ENCODE data around the gene NLRP1.
A peak's percentile ranks its signal among the peaks of the same experiment; 100 is the strongest.

Gene NLRP1

GRCh38 chr17:5584383-5585286, at the start of gene NLRP1:
TSS of gene NLRP1 (minus strand) at chr17:5584509. CDS start at chr17:5583957, 552 bp downstream.
- no peak for DNase-seq

DNA sequence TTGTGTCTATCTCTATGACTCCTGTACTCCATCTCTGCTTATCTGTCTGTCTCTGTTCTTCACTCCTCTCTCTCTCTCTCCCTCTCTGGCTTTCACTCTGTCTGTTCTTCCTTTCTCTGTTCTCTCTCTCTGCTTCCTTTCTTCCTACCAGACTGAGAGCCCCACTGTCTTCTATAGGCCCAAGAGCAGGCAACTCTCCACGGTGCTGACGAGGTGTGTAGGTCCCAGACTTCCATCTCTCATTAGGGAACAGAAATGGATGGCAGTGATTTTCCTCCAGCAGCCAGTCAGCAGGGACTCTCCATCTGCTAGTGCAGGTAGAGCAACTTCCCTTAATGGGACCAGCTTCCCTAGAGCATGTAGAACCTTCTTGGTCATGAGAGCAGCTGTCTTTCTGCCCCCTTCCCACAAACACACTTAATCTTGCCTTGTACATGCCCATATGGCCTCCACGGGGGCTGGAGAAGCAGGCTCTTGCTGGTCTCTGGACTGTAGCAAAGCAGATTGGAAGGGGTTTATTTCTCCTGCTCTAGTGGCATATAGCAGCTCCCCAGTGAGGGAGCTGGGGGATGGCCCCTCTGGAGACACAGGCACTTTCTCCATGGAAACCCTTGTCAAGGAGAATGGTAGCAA, 47.8 kb upstream of the NLRP1 start:
- DNase-seq = no peak

DNA sequence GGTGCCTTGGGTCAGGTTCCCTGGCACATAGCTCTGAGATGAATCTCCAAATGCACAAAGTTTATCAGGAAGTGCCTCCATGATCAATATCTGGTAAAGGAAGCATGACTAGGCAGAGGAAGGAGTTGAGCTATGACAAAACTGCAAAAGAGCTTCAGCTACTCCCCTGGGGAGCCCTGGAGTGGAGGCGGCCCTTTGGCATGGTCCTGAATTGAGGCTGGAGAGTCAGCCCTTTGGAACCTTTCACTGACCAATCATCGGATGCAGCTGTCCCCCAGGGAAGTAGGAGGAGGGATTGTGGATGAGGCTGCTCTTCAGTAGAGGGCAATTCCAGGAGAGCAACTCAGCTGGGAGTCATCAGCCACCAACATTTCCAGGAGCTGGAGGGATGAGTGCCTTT, 46.1 kb upstream of the NLRP1 start:
- no peak for DNase-seq

DNA sequence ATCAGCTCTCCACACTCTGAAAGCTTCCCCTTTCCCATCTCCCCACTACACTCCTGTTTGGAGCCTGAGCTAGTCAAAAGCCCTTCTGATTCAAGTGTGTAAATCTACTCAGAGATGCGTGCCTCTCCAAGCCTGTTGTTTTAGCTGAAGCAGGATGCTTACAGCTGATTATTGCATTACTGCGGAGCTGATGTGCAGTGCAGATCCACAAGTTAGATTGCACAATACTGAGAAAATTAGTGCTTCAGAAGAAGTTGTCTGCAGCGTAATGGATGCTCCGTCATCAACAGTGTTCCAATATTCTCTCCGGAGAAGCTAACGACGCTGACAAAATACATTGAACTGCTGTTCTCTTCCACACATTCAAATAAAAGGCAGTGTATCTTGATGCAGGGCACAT, 44.8 kb upstream of the NLRP1 start:
- no peak for DNase-seq

DNA sequence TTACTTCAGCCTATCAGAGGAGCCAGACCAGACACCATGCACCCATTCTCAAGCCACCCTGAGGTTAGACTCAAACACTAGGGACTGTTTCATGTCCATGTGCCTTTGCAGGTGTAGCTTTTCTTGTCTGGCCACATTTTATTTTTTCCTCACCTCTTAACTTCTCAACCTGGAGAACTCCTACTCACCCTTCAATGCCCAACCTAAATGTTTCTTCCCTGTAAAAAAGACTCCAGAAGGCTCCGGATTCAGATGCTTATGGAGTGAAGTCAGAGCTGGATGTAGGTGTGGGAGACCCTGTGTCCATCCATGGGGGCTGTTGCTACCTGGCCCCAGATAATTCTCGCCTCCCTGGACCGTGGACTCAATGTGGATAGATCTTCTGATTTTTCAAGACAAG, 44.0 kb upstream of the NLRP1 start:
- no peak for DNase-seq

- no peak for DNase-seq
Measured at GRCh38 chr17:5624211-5624610, 39.9 kb upstream of the NLRP1 start.

GRCh38 chr17:5621729-5622128, 37.4 kb upstream of the NLRP1 start:
- DNase-seq = no peak

- no peak for DNase-seq
Measured at GRCh38 chr17:5621026-5621425, 36.7 kb upstream of the NLRP1 start.

DNA sequence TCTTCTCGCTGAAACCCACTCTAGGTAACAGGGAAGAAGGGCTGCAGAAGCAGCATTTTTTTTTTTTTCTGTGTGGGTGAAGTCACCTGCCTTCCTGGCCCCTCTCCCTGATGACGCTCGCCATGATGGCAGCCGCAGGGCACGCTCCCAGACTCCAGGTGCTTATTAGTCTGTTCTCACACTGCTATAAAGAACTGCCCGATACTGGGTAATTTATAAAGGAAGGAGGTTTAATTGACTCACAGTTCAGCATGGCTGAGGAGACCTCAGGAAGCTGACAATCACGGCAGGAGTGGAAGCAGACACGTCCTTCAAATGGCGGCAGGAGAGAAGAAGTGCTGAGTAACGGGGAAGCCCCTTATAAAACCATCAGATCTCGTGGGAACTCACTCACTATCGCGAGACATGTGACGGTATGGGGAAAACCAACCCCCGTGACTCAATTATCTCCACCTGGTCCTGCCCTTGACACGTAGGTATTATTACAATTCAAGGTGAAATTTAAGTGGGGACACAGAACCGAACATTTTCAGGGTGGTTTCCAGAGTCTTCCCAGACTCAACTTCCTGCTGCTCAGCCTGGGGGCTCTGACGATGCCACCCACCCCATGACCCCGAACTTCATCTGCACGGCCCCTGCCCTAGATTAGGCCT, 34.9 kb upstream of the NLRP1 start:
- no peak for DNase-seq

- DNase-seq = no peak
Measured at GRCh38 chr17:5618476-5618875, 34.2 kb upstream of the NLRP1 start.

- DNase-seq = no peak
Measured at GRCh38 chr17:5615476-5615875, 31.2 kb upstream of the NLRP1 start.

DNA sequence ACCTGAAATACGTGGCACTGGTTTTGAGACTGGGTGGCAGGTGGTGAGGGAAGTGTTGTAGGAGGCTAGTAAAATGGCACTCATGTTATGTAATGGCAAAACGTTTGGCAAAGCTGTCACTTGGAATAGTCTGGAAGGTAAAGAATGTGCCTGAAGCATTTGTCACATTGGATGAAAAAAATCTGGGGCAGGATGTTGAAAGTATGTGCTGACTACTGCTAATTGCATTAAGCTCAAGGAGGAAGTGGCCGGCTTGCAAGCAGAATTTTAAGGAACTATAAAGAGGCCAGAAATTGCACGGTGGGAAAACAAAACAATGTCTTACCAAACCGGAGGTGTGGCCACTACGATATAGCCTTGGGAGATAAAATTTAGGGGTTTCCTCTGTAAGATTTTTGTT, 26.6 kb upstream of the NLRP1 start:
- DNase-seq = no peak

GRCh38 chr17:5608399-5609112, 24.2 kb upstream of the NLRP1 start:
- DNase-seq = no peak

DNA sequence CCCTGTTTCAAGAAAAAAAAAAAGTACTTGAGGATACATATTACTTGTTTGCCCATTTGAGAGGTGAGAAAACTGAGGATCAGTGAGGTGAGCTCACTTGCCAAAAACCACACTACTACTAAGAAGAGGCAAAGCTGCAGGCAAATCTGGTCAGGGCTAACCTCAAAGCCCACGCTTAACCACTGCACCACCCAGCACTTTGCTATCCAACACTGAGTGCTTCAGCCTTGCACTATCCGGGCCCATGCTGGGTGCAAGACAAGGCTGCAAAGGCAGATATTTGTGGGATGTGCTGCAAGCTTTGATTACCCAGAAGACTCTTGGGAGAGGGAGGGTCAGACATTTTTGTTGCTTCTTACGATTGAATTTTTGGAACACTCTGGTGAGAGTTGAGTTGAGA, 23.6 kb upstream of the NLRP1 start:
- no peak for DNase-seq

- no peak for DNase-seq
Measured at GRCh38 chr17:5605452-5605851, 21.1 kb upstream of the NLRP1 start.

- DNase-seq = no peak
Measured at GRCh38 chr17:5600041-5600440, 15.7 kb upstream of the NLRP1 start.

GRCh38 chr17:5598457-5598856, 14.1 kb upstream of the NLRP1 start:
- no peak for DNase-seq

DNA sequence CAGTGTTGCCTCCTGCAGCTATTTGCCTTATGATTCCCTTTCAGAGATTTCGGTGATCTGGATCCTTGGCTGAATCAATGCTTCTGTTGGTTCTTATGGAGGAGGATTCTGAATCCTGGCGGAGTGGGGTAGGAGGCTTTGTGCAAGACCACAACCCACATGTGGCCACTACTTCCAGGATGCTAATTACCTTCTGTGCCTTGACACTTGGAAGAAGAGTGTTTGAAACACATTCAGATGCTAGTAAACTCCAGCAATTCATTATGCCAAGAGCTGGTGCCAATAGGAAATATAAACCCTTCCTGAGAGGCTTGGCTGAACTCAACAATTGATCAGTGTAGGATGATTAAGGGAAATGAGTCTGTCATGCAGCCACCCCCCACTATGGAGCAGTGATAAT, 12.1 kb upstream of the NLRP1 start:
- no peak for DNase-seq

DNA sequence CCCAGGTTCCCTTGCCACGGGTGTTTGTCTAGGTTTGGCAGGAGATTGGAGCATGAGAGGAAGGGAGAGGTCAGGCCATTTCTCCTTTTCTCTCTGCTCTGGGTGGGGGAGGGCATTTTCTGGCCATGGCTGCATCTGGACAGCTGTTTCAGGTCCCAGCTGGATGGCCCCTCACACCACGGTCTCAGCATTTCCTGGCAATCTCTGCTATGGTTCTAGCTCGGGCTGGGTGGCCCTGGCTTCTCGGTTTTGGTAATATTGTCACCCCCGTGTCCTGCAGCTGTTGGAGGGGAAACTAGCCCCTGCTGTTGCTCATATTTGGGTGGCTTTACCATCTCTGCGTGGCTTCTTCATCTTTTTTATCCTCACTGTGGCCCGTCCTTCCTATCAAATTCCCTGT, 11.5 kb upstream of the NLRP1 start:
- no peak for DNase-seq

DNA sequence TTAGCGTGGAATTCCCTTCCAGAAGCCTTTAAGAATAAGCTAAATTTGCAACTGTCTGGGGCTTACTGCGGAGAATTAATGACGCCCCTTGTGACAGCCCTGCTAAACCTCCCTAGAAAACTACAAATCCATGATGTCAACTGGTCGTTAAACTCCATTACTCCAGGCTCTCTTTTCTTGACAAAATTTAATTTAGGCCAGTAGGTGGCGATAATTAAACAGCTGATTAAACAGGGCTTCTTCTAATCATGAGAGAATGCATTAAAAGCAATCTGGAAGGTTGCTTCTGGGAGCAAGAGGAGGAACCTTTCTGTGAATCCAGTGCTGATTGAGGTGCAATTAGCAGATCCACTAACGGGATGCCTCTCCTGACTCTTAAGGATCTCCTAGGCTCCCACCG, 8.1 kb upstream of the NLRP1 start:
- DNase-seq = no peak

DNA sequence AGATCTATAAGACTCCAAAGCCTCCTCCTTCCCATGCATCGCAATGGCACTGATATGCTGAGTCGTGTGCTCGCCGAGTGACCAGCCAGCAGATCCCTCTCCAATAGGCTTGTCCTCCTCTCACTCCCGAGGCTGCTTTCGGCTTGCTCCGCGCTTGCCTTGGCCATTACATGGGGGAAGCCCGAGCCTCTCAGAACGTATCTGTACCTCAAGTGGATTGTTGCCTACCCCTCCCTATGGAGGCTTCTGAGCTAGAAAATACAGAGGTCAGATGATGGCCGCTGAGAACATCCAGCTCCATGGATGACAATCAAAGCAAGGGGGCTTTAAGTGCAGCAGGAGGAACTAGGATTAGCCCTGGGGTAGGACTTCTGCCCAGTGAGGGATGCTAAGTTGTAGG, 7.7 kb upstream of the NLRP1 start:
- no peak for DNase-seq

- no peak for DNase-seq
Measured at GRCh38 chr17:5588584-5588983, 4.3 kb upstream of the NLRP1 start.

DNA sequence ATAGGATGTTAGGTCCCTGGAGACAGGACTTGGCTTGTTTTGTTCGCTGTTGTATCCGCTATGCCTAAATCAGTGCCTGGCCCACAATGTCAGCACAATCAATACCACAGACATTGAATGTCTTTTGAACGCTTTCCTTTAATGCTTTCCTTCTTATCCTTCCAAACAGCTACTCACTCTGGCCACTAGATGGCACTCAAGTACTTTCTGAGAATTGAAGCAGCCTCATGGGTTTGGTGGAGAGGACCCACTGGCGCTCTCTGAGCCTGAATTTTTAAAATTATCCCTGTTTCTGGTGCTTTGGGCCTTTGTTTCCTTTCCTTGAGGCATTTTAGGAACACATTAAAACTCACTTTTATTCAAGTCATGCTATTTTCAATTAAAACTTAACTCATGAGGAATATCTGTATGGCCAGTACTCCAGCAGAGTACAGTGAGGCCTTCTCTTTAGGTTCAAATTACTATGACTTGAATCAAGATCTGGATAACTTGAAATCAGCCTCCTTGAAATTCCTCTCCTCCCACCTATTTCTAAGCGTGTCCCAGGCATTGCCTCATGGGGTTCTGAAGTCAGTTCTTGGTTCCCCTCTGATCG, 3.2 kb upstream of the NLRP1 start:
- DNase-seq = peak; percentile 54
